NCI-H2081 treated with DMSO at 0.1 percent for 48 hours (cell line): ENCODE results near the gene PCCA.
A peak's percentile ranks its signal among the peaks of the same experiment; 100 is the strongest.

ENCODE experiments used
- DNase-seq: peaks from one replicate; lab custom pipeline; 2025; lab: John Stamatoyannopoulos, UW

Gene PCCA

DNA sequence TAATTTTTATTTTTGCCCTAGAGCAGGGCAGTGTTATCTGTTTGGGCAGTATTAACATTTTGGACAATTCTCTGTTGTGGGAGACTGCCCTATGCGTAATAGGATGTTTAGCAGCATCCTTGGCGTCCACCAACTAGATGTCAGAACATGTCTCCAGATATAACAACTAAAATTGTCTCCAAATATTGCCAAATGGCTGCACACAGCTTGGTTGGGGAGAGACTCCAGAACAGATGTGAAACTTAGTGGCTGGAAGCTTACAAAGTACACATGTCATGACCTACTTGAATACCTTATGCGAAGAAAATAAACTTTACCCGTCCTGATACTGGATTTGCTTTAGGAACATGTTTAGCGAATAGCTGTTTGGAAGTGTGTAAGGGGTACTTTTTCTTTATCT is 376.7 kb downstream of the PCCA start:
- no peak for DNase-seq

DNA sequence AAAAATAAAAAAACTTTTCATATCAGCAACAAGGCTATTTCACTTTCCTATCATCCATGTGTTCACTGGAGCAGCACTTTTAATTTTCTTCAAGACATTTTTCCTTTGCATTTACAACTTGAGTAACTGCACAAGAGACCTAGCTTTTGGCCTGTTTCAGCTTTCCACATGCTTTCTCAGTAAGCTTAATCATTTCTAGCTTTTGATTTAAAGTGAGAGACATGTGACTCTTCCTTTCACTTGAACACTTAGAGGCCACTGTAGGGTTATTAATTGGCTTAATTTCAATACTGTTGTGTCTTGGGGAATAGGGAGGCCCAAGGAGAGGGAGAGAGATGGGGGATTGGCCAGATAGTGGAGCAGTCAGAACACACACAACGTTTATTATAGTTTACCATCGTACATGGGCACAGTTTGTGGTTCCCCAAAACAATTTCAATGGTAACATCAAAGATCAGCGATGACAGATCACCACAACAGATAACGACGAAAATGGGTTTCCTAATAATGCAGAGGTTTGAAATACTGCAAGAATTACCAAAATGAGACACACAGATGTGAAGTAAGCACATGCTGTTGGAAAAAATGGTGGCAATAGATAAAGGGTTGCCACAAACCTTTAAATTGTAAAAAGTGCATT is 382.1 kb downstream of the PCCA start:
- DNase-seq: no peak

DNA sequence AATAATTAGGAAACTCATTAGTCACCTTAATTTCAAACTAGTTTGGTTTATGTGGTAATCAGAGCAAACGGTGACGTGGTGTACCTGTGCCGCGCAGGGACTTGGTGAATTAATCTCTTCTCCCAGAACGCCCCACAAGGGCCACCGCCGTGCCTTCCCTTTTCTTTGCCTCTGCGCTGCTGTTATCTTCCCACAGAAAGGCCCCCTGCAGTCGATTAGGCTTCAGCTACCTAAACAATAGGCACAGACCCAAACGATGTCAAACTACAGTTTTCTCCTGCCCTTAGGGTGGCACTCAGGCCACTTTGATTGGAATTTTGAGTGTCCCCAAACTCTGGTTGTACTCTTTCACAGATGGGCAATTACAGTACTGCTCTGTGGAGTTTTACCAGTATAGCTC is 384.2 kb downstream of the PCCA start:
- no peak for DNase-seq

DNA sequence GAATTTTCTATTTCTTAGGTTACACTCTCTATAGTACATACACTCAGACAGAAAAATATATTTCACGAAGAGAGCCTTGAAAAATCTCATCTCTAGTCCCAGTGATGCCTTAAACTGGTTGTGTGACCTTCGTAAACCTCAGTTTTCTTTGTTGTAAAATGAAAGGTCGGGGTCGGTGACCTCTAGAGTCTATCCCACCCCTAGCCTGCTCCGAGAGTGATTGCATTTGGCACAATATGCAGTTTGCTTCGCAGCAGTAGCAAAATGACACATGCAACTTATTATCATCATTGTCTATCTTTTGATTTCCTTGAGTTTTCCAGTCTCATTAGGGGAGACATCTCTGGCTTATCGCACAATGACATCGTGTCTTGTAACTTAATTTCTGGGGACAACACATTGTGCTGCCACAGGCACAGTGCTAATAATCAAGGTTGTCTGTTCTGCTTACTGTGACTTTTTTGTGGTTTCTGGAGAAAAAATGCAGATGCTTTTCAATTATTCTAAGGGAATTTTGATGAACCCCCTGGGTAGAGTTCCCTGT is 384.7 kb downstream of the PCCA start:
- DNase-seq: no peak

DNA sequence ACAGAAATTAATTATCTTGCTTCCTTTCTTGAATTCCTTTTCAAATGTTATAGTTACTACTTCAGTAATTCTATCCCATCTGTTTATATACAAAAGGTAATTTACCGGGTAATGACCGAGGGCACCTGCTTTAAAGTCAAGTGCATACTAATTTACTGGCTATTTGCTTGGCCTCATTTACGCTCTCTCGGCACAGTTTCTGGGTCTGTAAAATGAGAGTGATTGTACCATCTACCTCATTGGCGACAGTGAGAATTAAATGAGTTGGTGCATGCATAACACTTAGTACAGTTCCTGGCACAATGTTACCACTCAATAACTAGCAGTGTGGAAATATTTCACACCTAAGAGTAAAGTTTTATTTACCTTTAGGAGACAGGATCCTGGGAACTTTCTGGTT is 388.1 kb downstream of the PCCA start:
- DNase-seq: peak; percentile 82

DNA sequence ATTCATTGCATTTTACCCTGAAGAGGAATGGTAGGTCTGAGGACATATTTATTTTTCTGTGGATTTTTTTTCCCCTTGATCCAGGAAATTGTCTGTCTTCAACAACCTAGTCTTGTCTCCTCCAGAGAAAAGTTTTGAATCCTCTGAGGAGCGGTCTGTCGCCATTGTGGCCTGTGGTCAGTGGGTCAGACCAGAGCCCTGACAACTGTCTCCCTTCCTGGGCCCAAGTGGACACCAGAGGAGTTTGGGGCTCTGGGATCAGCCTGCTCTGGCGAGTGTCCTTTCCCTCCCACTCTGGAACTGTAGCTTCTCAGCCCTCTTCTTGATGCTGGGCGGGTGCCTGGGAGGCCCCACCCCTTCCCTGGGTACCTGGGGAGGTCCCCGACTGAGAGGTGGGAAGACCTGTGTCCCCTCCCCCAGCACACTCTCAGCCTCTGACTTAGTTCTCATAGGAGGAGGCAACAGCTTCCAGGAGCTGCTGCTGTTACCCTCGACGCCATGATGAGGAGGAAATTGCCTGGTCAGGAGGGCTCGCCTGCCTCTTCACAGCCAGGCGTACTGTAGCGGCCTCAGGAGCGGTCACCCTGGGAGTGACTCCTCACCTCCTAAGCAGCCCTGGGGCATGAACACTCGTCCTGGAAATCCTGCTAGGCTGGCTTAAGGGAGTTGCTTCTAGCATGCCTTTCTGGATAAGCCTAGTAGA is 389.4 kb downstream of the PCCA start:
- DNase-seq: no peak

DNA sequence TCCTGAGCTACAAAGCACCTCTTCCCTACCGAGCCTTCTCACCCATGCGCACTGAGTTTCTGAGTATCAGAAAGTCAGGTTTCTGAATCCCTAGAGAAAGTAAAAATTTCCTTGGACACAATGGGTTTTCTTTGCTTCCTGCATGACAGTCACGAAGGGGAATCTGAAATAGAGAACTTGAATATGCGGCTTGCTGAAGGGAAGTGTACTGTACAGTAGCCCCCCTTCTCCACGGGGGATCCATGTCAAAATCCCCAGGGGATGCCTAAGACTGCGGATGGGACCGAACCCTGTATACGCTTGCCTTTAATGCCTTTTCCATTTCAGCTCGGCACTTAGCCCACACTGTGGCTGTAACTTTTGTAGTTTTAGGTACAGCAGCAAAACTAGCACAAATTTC is 391.8 kb downstream of the PCCA start:
- DNase-seq: no peak

DNA sequence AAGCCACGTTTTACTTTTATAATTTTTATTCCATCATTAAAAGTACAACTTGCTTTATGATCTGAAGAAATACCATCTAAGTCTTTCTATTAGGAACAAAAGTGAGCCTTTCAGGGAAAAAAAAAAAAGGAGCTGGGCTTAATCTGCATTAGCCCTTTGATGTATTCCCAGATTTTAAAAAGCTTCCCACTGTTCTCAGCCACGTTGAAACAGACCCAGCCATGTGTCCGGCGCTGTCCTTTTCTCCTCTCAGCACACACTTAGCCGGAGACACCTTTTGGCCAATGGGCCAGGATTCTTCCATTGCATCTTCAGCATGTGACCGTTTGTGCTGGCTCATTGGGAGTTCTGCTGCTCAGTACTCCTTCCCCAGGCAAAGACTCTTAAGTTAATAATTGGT is 394.2 kb downstream of the PCCA start:
- no peak for DNase-seq

DNA sequence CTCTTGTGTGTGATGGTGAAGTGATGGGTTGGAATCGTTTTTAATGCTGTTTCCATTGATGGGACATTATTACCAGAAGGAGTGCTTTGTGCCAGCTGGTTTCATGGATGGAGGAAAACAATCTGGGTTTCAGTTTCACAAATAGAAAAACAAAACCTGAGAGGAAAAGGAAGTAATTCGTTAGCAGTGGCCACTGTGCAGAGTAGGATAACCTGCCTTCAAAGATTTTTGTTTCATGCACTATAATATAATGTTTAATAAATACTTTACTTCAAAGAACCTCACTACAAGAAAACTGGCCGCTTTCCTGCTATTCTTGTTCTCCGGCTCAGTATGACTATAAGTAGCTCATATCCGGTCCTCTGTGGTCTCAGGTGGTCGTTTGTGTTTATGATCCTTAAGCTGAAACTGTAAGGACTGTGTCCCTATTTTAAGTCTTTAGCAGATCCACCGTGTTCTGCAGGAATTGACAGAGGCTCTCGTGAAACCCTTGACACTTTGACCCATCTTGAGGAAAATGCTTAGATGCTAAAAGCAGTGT is 395.0 kb downstream of the PCCA start:
- DNase-seq: no peak

DNA sequence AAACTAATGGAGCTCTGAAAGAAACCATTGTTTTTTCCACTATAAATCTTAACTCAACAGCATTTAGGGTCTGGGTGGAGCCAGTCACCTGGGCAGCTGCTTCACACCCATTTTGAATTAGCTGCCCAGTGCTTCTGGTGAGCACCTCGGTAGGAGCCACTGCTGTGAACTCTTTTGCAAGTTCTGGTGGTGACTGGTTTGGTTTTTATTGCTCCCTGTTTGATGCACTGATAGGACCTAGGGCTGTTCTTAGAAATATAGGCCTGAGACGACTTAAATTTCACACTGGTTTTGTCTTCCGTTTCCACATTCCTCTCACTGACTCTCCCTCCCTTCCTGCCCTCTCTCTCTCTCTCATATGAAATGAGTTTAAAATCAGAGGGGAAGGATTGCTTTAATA is 395.8 kb downstream of the PCCA start:
- DNase-seq: no peak

DNA sequence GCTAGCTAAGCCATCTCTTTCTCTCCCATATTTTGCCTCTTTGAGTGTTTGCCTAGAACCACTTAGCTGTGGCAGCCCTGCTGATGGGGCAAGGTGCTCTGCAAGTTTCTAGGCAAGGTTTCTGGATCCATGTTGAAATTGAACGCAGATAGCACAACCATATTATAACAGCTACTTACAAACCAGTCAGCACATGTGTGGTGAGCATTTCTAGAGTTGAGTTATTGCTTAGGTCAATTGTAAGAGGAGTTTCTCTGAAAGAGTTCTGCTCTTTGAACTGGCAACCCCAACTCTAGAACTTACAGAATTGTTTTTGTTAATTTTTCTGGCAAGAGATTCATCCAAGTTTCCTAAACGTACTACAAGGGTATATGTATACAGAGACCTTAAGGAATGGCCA is 396.4 kb downstream of the PCCA start:
- no peak for DNase-seq

DNA sequence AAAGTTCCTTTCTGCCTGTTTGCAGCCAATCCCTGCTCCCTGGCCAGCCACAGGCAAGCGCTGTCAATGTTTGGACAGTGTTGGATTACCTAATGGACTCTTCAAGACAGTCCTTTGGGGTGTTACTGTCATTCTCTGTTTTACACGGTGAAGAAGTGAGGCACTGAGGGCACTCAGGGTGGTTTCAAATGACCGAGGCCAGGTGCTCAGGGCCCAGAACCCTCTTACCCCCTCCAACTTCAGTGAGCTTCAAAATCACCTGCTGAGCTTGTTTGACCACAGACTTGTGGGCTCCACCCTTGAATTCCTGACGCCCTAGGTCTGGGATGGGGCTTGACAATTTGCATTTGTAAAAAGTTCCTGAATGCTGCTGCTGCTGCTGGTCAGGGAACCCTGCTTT is 401.8 kb downstream of the PCCA start:
- peak; percentile 45 for DNase-seq

DNA sequence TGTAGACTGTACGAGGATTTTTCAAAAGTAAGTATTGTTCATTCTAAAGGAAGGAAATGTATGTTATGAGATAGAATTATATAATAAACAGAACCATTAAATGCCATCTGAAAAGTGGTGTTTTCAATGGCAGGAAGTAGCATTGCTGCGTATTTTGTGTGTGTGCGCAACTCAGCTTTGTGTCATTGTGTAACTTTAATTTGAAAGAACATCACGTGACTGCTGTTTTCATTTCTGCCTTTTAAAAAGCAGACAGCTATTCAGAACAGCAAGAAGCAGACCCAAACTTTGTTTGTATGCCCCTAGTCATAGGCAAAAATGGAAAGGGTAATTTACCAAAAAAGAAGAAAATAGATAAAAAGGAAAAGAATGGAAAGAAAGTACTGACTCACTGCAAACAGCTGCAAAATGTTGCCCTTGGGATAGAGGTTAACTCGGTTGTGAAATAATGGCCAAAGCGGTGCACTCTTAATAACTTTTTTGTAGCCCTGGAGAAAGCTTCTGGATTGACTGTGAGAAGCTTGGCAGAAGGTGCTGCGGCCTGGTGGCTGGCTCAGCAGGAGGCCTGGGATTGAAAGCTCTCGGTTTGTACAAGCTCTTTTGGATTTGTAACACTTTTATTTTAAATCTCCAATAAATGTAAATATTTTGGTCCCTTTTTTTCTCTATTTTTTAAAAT is 402.4 kb downstream of the PCCA start:
- DNase-seq: no peak

DNA sequence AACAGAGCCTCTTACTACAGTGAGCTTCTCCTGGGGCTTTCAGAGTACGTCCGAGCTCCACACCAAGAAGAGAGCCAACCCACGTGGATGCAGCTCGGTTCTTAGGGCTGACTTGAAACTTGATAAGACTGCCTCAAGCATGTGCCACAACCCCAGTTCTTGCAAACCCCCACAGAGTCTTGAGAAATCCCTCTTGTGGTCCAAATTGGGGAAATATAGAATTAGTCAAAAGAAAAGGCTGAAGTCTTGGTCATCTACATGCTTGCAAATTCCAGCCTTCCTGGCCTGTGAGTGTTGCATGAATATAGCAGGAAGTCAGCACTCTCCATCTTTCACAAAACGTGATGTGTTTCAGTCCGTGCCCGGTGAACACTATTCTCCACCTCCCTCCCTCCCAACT is 404.5 kb downstream of the PCCA start:
- DNase-seq: no peak

DNA sequence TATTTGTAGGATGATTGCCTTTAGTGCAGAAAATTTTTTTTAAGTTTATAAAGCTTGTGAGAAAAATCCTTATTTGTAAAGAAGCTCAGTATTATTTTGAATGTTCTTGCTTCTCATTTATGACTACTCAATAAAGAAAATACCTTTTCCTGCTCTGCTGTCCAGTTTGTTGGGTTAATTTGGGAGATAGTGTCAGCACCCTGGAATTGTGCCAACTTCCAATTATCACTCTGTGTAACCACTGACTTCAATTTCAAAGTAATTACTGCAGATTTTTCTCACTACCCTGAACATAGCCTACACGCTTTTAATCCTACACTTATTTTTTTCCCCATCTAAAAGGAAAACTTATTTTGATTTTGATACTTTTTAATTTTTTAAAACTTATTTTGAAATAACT is 406.6 kb downstream of the PCCA start:
- peak; percentile 61 for DNase-seq

DNA sequence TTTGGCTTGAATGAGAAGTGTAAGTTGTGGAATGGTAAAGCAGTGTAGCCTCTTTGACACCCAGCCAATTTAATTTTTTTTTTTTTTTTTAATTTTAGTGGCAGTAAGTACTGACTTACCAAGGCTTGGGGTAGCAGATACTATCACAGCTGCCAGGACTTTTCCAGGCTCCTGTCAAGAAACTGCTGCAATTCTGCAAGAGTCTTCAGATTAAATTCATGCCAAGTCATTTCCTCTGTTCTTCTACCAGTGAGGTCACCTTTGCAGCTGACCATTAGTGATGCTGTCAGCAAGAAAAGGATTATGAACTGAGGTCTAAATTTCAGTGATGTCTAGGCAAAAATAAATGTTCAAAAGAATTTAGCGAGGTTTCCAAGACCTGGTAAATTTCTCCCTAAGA is 408.5 kb downstream of the PCCA start:
- no peak for DNase-seq

DNA sequence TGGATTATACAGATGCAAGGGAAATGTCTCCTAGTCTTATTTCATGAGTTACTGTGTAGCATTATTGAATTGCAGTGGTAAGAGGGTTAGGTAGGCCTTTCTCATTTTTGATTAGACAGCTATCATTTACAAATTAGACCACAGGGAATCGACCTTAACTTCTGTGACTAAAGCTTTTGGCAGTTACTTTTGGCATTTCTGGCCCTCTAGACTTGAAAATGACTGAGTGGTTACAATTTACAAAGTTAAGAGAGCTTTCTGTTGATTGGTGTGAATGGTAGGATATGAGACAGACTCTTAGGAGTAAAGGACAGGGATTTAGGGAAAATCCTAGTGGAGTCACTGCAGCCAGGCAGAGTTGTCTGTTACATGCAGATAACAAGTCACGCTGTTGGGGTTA is 413.6 kb downstream of the PCCA start:
- DNase-seq: no peak

DNA sequence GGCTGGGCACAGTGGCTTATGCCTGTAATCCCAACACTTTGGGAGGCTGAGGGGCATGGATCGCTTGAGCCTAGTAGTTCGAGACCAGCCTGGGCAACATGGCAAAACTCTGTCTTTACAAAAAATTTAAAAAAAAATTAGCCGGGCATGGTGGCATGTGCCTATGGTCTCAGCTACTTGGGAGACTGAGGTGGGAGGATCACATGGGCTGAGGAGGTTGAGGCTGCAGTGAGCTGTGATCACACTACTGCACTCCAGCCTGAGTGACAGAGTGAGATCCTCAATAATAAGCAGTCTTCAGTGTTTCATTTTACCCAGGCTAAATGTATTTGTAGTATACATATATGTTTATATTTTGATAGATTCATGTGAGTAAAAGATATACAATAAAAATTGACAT is 414.7 kb downstream of the PCCA start:
- no peak for DNase-seq

DNA sequence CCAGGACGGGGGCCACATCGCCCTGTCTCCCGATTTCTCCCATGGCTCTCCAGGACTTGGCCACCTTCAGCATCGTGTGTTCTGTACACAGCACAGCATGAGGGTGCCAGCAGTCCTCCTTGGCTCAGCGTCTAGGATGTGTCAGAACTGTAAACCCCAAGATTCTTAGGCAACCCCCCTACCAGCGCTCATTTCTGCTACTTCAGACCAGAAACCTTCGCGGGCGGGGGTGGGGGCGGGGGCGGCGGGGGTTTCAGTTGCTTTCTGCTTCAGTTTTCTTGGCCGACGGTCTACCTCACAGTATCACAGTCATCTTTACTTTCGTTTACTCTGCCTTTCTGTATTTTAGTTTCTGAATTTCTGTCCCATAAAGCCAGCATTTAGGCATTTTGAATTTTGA is 417.3 kb downstream of the PCCA start:
- DNase-seq: no peak

DNA sequence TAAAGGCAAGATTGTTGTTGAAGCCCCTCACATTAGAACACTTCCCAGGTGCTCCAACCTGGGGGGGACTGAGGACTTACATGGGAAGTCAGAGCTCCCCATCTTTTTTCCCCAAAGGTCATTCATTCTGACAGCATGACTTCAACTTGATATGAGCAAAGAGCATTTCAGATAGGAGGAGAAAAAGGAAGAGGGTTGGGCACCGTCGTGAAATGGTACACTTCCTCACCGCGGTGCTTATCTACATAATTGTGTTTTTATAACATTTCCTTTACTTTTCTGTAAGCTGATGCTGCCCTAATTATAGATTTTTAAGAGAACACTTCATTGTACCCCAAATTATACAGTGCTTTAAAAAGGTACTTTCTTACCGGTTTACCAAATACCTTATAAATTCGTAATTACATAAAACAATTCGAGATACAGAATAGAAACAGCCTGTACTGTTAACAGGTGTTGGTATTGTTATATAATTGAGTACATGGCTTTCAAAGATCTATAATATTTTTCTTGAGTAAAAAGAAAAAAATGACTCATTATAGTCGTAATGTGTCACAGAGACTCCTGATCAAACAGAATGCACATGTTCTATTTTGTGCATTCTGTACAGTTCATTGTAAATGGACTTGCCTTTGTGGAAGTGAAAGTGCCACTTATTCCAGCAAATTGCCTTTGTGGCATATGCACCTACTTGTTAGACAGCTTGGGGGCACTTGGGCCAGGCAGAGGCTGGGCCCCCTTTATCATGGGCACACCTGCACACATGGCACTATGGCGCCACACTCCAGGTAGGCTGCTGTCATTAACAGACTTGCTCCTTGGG is 417.9 kb downstream of the PCCA start:
- peak; percentile 99 for DNase-seq

DNA sequence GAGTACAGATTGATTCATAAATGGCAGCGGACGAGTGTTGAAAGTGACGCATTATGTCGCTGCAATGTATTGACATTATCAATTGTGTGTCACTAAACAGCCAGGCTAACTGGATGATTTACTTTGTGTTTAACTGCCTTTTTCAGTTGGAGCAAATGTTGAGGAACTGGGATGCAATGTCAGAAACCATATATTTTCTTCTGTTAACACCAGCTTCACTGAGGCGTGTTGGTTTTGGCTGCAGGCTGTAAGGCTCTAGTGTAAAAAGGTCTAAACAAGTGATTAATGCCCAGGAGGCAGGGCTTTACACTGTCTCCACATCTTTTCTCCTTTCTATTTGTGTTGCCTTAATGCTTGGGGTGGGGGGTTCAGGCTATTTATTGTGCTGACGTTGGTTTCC is 419.6 kb downstream of the PCCA start:
- DNase-seq: peak; percentile 97

DNA sequence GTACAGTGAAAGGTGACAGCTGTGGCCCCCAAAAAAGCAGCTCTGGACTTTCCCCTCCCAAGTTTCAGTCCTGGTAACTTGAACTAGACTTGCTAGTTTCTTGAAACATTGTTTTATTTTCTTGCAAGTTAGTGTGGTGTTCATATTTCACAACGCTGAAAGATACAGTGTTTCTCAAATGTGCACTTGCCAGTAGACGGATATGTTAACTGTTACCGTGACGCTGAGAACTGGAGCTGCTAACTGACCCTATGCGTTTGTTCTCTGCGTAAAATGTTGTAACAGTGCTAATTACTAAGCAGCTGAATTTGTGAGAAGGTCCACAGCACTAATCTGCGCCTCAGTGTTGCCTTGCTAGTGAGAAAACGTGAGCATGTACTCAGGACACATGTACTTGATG is 420.1 kb downstream of the PCCA start:
- DNase-seq: peak; percentile 62
